CD4-positive, alpha-beta T cell treated with Interferon alpha-2 for 1 hour (primary cell): ENCODE data around the gene LGALS7B.
"Not testable (repeated sequence)": the region's sequence is repeated elsewhere in the genome, so short reads cannot be mapped to it uniquely, and the experiment has no call there.

Source experiments
- DNase-seq, 2 donors: peaks; one replicate each; pipeline ENCODE4 v3.0.0-alpha.2; 2020 to 2022

Gene LGALS7B

DNA sequence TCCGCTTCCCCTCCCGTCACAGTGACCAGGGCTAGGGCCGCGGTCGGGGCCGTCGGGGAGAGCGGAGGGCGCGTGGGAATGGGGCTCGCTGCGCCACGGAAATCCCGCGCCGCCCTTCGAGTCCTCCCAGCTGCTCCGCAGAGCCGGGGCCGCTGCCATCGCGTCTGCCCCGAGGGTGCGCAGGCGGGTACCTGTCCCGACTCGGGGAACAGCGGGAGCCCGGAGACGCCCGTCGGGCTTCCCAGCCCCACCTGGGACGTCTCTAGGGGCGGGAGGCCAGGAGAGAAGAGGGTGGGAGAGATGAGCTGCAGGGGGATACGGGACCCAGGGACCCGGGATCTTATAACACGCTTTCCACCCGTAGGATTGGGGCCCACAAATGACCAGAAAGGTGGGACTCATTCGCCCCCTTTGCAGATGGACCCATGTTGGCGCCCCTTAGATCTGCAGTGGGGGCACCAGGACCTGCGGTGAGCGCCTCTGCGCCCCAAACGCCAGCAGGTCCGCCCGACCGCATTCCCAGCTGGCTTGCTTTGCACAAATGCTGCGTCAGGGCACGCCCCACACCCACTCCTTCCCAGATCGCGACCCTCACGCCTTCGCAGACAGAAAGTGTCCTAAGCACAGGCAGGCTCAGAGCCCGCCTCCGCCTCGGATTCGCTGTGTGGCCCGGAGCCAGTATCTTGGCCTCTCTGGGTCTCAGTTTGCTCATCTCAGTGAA lies 18.6 kb upstream of the LGALS7B start:
- DNase-seq, result not testable (repeated sequence)

- not testable (repeated sequence) for DNase-seq
These were observed 18.1 kb upstream of the LGALS7B start for GRCh38 chr19:38770949-38771275.

DNA sequence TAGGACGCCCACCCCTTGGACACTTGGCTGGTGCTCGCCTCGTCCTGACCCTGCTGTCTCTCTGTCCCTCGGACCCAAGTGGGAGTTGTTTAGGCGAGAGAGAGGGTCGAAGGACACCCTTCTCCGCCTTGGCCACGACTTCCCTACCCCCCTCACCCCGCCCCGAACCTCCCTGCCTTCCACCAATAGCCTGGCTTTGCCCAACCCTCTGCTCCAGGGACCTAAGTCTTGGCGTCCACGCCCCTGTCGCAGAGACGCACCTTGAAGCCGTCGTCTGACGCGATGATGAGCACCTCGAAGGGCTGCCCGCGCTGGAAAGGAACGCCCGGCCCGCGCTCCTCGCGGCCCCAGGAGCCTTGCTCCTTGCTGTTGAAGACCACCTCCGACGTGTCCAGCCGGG lies 17.4 kb upstream of the LGALS7B start:
- not testable (repeated sequence) for DNase-seq

GRCh38 chr19:38773469-38774177 lies 15.4 kb upstream of the LGALS7B start, which contains the start of gene LGALS7:
Gene LGALS7, minus strand, starts transcription at chr19:38773517. Its CDS starts 25 bp downstream, at chr19:38773492.
- DNase-seq, result no peak

DNA sequence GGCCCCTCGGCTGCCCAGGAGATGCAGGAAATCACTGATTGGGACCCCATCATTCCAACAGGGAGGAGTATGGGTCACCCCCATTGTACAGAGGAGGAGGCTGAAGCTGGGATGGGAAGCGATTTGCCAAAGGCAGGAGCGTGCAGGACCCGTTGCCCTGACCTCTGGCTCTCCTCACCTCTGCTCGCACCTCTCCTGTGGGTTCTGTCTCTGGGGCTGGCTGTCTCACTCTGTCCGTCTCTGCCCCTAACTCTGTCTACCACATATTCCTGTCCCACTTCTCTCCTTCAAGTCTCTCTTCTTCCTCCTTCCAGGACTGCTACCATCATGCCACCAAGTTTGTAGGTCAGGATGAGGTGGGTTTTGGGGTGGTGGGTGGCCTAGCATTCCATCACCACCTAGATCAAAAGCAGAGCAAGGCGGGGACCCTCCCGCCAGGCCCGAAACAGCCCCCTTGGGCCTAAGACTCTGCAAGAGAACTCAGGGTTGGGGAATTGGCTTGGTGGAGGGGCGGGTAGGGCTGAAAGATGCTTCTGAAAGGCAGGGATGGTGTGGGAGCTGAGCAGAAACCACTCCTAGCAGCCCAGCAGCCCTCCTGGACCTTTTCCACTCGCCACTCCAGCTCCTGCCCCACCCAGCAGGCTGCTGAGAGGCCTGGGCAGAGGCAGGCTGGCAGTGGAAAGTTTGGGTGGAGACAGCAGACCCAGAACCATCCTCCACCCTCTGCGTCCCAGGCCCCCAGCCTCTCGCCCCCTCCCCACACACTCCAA lies 14.6 kb upstream of the LGALS7B start:
- DNase-seq, result no peak

- no peak for DNase-seq
These were observed 10.3 kb upstream of the LGALS7B start for GRCh38 chr19:38778733-38779132.

GRCh38 chr19:38780443-38780842 lies 8.6 kb upstream of the LGALS7B start:
- DNase-seq, result no peak

GRCh38 chr19:38781058-38781457 lies 7.9 kb upstream of the LGALS7B start:
- no peak for DNase-seq

GRCh38 chr19:38782212-38782611 lies 6.8 kb upstream of the LGALS7B start:
- not testable (repeated sequence) for DNase-seq

DNA sequence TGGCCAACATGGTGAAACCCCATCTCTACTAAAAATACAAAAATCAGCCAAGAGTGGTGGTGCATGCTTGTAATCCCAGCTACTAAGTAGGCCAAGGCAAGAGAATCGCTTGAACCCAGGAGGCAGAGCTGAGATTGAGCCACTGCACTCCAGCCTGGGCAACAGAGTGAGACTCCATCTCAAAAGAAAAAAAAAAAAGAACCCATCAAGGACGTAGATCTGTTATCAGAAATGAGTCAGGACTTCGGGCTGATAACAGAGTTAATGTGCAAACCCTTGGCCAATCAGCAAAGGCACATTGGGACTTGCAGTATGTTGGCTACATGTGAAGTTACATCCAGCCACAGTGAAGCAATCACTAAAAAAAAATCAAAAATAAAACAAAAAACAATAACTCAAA lies 4.8 kb upstream of the LGALS7B start:
- DNase-seq, result no peak

- DNase-seq, result no peak
These were observed 3.8 kb upstream of the LGALS7B start for GRCh38 chr19:38785187-38785699.

- DNase-seq, result not testable (repeated sequence)
These were observed 2.9 kb upstream of the LGALS7B start for GRCh38 chr19:38786061-38786460.

DNA sequence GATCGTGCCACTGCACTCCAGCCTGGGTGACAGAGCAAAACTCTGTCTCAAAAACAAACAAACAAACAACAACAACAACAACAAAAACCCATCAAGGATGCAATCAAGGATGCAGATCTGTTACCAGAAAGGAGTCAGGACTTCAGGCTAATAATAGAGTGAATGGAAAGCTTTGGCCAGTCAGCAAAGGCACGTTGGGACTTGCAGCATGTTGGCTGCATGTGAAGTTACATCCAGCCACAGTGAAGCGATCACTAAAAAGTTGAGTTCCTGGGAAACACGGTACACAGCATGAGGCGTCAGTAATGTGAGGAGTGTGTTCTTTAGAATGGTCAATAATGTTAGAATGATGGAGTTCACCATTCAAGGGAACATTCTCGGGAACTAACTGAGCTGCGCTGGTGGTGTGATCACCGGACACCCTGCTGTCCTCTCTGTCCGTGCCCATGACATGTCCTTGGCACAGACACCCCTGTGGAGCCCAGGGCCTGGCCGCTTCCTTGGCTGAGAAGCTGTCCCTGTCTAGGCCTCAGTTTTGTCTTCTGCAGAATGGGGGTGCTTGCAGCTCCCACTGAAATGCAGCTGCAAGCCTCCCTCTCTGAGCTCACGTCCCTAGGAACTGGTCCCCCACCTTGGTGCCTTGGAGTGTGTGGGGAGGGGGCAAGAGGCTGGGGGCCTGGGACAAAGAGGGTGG lies 2.3 kb upstream of the LGALS7B start:
- no peak for DNase-seq

DNA sequence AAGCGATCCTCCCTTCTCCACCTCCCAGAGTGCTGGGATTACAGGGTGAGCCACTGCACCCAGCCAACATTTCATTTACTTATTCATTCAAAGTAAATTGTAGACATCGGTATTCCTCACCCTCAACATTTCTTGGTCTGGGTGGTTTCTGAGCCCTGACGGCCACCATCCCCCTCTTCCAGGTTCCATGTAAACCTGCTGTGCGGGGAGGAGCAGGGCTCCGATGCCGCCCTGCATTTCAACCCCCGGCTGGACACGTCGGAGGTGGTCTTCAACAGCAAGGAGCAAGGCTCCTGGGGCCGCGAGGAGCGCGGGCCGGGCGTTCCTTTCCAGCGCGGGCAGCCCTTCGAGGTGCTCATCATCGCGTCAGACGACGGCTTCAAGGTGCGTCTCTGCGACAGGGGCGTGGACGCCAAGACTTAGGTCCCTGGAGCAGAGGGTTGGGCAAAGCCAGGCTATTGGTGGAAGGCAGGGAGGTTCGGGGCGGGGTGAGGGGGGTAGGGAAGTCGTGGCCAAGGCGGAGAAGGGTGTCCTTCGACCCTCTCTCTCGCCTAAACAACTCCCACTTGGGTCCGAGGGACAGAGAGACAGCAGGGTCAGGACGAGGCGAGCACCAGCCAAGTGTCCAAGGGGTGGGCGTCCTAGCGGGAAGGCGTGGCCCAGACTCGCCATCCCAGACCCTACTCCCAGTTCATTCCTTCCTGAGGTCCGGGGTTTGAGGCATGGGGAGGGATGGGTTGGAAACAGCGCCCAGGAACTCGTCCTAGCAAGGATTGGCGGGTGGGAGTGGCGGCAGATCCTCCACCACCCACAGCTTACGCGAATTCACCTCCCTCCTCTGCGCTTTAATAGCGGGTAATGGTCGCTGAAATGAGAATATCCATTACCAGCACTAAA lies 1.8 kb downstream of the LGALS7B start:
- not testable (repeated sequence) for DNase-seq

- not testable (repeated sequence) for DNase-seq
These were observed 2.6 kb downstream of the LGALS7B start for GRCh38 chr19:38791451-38792064.

GRCh38 chr19:38792250-38793111 lies 3.5 kb downstream of the LGALS7B start:
- peak; percentile 34 to 44 for DNase-seq

DNA sequence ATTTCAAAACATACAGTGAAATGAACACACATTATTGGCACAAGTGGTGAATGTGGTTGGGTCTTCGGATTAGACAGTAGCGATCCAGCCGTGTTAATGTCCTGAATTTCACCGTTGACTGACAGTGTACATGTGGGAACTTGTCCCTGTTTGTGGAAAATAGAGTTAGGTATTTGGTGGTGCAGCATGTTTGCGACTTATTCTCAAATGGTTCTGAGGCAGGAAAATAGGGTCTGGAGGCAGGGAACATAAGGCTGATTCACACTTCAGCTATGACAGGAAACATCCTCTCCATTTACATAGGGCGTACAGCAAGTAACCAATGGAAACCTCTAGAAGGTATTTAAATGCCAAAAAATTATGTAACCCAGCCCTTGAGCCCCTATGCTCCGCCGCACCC lies 4.2 kb downstream of the LGALS7B start:
- no peak for DNase-seq

GRCh38 chr19:38793671-38794070 lies 4.7 kb downstream of the LGALS7B start:
- no peak for DNase-seq

DNA sequence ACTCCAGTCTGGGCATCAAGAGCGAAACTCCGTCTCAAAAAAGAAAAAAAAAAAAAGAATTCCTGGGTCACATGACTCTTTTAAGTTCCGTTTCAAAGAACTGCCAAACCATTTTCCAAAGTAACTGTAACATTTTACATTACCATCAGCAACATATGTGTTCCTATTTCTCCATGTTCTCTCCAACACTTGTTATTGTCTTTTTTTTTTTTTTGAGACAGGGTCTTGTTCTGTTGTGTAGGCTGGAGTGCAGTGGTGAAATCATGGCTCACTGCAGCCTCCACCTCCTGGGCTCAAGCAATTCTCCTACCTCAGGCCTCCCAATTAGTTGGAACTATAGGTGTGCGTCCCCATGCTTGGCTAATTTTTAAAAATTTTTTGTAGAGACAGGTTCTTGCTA lies 6.5 kb downstream of the LGALS7B start:
- DNase-seq, result no peak

DNA sequence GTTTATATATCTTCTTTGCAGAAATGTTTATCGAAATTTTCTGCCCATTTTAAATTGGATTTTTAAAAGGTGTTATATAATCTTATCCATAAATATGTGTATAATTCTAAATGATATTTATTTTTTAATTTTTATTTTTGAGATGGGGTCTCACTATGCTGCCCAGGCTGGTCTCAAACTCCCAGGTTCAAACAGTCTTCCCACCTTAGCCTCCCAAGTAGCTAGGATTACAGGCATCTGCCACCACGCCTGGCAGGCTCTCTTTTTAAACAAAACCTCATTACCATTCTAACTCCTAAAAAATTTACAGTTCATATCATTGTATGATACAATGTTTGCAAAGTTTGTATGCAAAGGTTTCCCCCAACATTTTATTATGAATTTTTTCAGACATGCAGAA lies 7.2 kb downstream of the LGALS7B start:
- DNase-seq, result no peak
